Breast epithelium (tissue), 3 donors: ENCODE measurements around the gene MIER3.

Experiments
- CTCF ChIP-seq, 3 donors: fragments of 450-650 bp; IDR thresholded peaks; one replicate each; pipeline ENCODE4 v1.5.1; 2016 to 2017; ENCODE audit warnings: antibody characterized with exemption in 3 of 3, mild to moderate bottlenecking in 3 of 3, moderate library complexity in 3 of 3
- POLR2A ChIP-seq: fragments of 450-650 bp; IDR thresholded peaks from one replicate; pipeline ENCODE4 v1.6.1; 2016; ENCODE audit warnings: antibody characterized with exemption, mild to moderate bottlenecking, moderate library complexity

- no peak for TF ChIP-seq POLR2A
- no peak for TF ChIP-seq CTCF (IDR thresholded peaks at IDR 0.05)
Observed at GRCh38 chr5:56989676-56990075, 37.8 kb upstream of the MIER3 start.
